Activated CD4-positive, alpha-beta T cell treated with anti-CD3 and anti-CD28 coated beads for 36 hours (primary cell): ENCODE measurements around the gene CELSR1. TPM values are rescaled to one million over a fixed set of nuclear protein-coding genes. Genes with fewer than 3 reads are reported as not detected.

ENCODE experiments used
- ATAC-seq: fragments of 200-7000 bp; cut with Tn5 transposase; one replicate; pipeline ENCODE4 v1.10.0; 2021; ENCODE audit warnings: mild to moderate bottlenecking, moderate library complexity
- CTCF ChIA-PET: fragments of 350-600 bp; sonication (Branson Sonifier 250); formaldehyde crosslinking; loops from one replicate; lab custom pipeline; 2021; ENCODE audit warnings: antibody characterized with exemption; lab: Charles Lee
- POLR2A ChIA-PET: fragments of 350-600 bp; sonication (Branson Sonifier 250); formaldehyde crosslinking; loops from one replicate; lab custom pipeline; 2021; ENCODE audit warnings: antibody characterized with exemption, inconsistent platforms; lab: Charles Lee
- DNase-seq: peaks from one replicate; pipeline ENCODE4 v3.0.0-alpha.2; 2020
- H3K27ac Mint-ChIP-seq: one replicate; pipeline ENCODE4 v1.8.0; 2021; ENCODE audit warnings: mixed read lengths
- H3K27me3 Mint-ChIP-seq: one replicate; pipeline ENCODE4 v1.8.0; 2021; ENCODE audit warnings: mixed read lengths
- H3K36me3 Mint-ChIP-seq: one replicate; pipeline ENCODE4 v1.8.0; 2021; ENCODE audit warnings: low read depth, mixed read lengths
- H3K4me1 Mint-ChIP-seq: one replicate; pipeline ENCODE4 v1.8.0; 2021; ENCODE audit warnings: mixed read lengths
- H3K4me3 Mint-ChIP-seq: one replicate; pipeline ENCODE4 v1.8.0; 2021; ENCODE audit warnings: mild to moderate bottlenecking, moderate library complexity, mixed read lengths
- H3K9me3 Mint-ChIP-seq: one replicate; pipeline ENCODE4 v1.8.0; 2021; ENCODE audit warnings: low read depth, mixed read lengths
- intact Hi-C, 2 experiments: fragments of 100-400 bp; cut with DNase I in 1 of 2; cut with micrococcal nuclease in 1 of 2; formaldehyde crosslinking; loops; one replicate each; pipeline versions ENCODE4 v1.14.2 to v1.15.1; 2022 to 2024; cut with DNase I, micrococcal nuclease
- total RNA-seq, 2 experiments: library from RNA; stranded (reverse); gene quantifications; one replicate each; pipeline ENCODE4 v1.2.3, GENCODE V29; 2021

The CELSR1 gene
- total RNA-seq, 2 experiments from 2014 or later = 0.43 to 0.46 TPM

GRCh38 chr22:46580940-46581537 is 43.6 kb upstream of the CELSR1 start:
- no peaks in the 10 kb centered on the region for H3K27me3 Mint-ChIP-seq

GRCh38 chr22:46579751-46580449 is 42.5 kb upstream of the CELSR1 start:
- no peak overlapping the region for H3K27ac Mint-ChIP-seq
- POLR2A ChIA-PET = no interaction called here
- no peak for ATAC-seq
- no peaks in the 10 kb centered on the region for H3K27me3 Mint-ChIP-seq
- CTCF ChIA-PET = no interaction called here
- no peaks in the 10 kb centered on the region for H3K36me3 Mint-ChIP-seq
- H3K9me3 Mint-ChIP-seq = no peaks in the 10 kb centered on the region
- intact Hi-C loops = loop anchor here (5.0 kb wide), 2 partner anchors 32 to 543 kb away; no protein-coding TSS in a partner anchor
- no peak for DNase-seq
- H3K4me1 Mint-ChIP-seq = peaks cover 38% of the 10 kb centered on the region
- H3K4me3 Mint-ChIP-seq = no peak overlapping the region

More at GRCh38 chr22:46580940-46581537, 43.6 kb upstream of the CELSR1 start:
- DNase-seq (no peak), ATAC-seq (no peak)
- ChIA-PET CTCF (no interaction called here), POLR2A (no interaction called here)
- Mint-ChIP-seq H3K27ac (no peak overlapping the region), H3K36me3 (no peaks in the 10 kb centered on the region), H3K4me3 (no peak overlapping the region), H3K4me1 (peaks cover 32% of the 10 kb centered on the region), H3K9me3 (no peaks in the 10 kb centered on the region)
- intact Hi-C loops = no loop called here

GRCh38 chr22:46578824-46579561 is 41.6 kb upstream of the CELSR1 start:
- ChIA-PET CTCF (interaction anchor here (0.7 kb wide), 1 partner anchor 13 kb away, joined by 3 read pairs; no protein-coding TSS in a partner anchor), POLR2A (no interaction called here)
- no peak for ATAC-seq
- H3K9me3 Mint-ChIP-seq = no peaks in the 10 kb centered on the region
- H3K4me3 Mint-ChIP-seq = peak overlapping the region; percentile 90
- H3K27me3 Mint-ChIP-seq = no peaks in the 10 kb centered on the region
- H3K27ac Mint-ChIP-seq = no peak overlapping the region
- intact Hi-C loops = loop anchor here (5.0 kb wide), 2 partner anchors 33 to 542 kb away; no protein-coding TSS in a partner anchor
- no peak for DNase-seq
- no peaks in the 10 kb centered on the region for H3K36me3 Mint-ChIP-seq
- peaks cover 38% of the 10 kb centered on the region for H3K4me1 Mint-ChIP-seq

DNA sequence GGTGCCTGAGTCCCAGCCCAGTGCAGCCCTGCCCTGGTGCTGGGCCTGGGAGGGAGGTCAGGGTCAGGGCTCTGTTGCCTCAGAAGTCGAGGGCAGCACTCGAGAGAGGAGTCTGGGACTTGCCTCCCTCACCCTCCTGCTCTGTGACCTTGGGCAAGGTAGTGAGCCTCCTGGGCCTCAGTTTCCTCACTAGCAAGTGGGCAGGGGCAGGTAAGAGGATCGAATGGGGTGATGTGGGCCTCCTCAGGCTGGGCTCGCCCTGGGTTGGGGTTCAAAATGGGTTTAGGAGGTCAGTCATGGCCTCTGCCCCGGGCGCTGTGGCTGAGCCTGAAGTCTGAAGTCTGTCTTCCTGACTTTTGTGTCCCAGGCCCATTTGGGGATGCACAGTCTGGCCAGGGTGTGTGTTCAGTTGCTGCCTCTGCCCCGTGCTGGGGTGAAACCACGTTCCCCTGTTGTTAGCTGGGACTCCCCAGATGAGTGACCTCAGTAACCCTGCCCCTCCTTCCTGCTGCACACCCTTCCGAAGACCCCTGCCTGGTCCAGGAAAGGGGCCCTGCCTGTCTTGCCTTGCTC is 40.9 kb upstream of the CELSR1 start:
- ATAC-seq = no peak

DNA sequence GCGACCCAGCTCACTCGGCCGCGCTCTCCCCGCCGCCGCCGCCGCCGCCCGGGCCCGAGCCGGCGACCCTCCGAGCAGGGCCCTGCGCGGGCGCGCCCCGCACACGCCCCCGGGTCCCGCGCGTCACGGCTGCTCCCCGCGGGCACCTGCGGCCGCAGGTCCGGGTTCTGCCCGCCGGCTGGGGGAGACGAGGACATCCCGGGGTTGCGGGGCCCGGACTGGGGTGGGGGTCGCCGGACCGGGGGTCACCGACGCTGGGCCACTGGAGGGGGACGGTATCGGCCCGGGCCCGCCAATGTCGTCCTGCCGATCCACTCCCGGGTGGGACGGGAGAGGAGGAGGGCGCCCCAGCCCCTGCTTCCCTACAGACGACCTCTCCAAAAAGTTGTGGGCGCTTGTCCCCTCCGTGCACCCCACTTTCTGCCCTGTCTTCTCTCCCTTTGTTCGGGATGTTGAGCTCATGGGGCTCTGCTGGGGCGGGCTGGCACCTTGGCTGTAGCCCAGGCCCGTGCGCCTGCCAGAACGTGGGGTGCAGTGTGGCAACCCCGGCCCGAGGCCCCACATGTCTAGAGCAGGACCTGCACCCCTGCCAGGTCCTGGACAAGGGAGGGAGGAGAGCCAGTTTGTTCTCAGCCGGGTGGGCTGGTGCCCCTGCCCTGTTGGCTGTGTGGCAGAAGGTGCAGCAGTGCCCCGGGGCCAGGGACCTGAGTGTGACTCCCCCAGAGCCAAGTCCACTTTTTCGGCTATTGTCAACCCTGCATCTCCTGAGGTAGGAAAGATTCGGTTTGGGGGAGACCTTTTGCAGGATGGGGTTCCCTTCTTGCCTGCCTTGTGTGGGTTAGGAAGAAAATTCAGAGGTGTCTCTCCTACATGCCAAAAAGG is 40.2 kb upstream of the CELSR1 start:
- CTCF ChIA-PET = interaction anchor here (0.7 kb wide), 1 partner anchor 14 kb away, joined by 3 read pairs; no protein-coding TSS in a partner anchor
- H3K36me3 Mint-ChIP-seq = no peaks in the 10 kb centered on the region
- peak overlapping the region; percentile 83 for H3K27ac Mint-ChIP-seq
- ATAC-seq (peak; percentile 17), DNase-seq (peak; percentile 42)
- peak overlapping the region; percentile 90 for H3K4me3 Mint-ChIP-seq
- no peaks in the 10 kb centered on the region for H3K27me3 Mint-ChIP-seq
- peaks cover 38% of the 10 kb centered on the region for H3K4me1 Mint-ChIP-seq
- intact Hi-C loops = loop anchor here (1.0 to 5.0 kb wide), 7 partner anchors 15 to 540 kb away; partner anchors contain the start of gene CERK (in 1 of the 2)
- no peaks in the 10 kb centered on the region for H3K9me3 Mint-ChIP-seq
- POLR2A ChIA-PET = no interaction called here

More for the DNA sequence above, 40.9 kb upstream of the CELSR1 start:
- Mint-ChIP-seq H3K36me3 (no peaks in the 10 kb centered on the region), H3K4me3 (peak overlapping the region; percentile 90), H3K9me3 (no peaks in the 10 kb centered on the region), H3K27me3 (no peaks in the 10 kb centered on the region), H3K4me1 (peaks cover 38% of the 10 kb centered on the region), H3K27ac (no peak overlapping the region)
- ChIA-PET POLR2A (no interaction called here), CTCF (interaction anchor here (0.7 kb wide), 2 partner anchors 14 to 15 kb away, joined by 3 read pairs; no protein-coding TSS in a partner anchor)
- intact Hi-C loops = loop anchor here (5.0 kb wide), 2 partner anchors 34 to 541 kb away; no protein-coding TSS in a partner anchor
- no peak for DNase-seq

DNA sequence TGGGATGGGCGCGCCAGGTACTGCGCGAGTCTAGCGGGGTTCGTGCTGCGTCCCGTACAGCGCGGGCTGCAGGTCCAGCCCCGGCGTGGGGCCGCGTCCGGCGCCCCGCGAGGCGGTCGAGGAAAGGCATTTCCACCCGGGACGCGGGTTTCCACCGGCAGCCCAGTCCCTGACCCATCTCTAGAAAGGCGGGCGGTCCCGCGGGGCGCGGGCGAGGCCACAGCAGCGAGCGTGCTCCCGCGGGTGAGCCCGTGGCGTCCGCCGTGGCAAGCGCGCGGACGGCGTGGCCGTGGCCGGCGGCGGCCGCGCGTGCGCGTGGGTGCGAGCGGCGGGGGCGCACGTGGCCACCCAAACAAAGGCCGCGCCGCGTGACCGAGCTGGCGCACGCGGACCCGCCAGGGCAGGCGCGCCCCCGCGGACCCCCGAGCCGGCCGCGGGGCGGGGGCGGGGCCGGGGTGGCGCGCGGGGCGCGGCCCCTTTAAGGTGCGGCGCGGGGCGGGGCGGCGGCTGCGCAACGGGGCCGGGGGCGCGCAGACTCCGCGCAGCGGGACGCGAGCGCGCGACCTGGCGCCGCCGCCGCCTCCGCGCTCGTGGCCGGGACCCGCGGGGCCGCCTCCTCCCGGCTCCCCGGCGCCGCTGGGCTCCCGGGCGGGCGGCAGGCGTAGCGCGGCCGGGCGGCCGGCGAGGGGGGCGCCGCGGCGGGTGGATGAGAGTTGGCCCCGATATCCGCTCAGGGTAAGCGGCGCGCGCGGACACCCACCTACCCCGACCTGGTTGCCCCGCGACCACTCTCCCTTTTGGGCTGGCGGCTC is 39.3 kb upstream of the CELSR1 start:
- no peak overlapping the region for H3K27ac Mint-ChIP-seq
- CTCF ChIA-PET = no interaction called here
- POLR2A ChIA-PET = no interaction called here
- peak; percentile 72 for DNase-seq
- intact Hi-C loops = loop anchor here (1.0 to 5.0 kb wide), 7 partner anchors 16 to 539 kb away; partner anchors contain the start of gene CERK (in 1 of the 2)
- H3K27me3 Mint-ChIP-seq = no peaks in the 10 kb centered on the region
- peaks cover 38% of the 10 kb centered on the region for H3K4me1 Mint-ChIP-seq
- H3K9me3 Mint-ChIP-seq = peaks cover under 1% of the 10 kb centered on the region
- no peaks in the 10 kb centered on the region for H3K36me3 Mint-ChIP-seq
- peak; percentile 72 for ATAC-seq
- H3K4me3 Mint-ChIP-seq = peak overlapping the region; percentile 73

DNA sequence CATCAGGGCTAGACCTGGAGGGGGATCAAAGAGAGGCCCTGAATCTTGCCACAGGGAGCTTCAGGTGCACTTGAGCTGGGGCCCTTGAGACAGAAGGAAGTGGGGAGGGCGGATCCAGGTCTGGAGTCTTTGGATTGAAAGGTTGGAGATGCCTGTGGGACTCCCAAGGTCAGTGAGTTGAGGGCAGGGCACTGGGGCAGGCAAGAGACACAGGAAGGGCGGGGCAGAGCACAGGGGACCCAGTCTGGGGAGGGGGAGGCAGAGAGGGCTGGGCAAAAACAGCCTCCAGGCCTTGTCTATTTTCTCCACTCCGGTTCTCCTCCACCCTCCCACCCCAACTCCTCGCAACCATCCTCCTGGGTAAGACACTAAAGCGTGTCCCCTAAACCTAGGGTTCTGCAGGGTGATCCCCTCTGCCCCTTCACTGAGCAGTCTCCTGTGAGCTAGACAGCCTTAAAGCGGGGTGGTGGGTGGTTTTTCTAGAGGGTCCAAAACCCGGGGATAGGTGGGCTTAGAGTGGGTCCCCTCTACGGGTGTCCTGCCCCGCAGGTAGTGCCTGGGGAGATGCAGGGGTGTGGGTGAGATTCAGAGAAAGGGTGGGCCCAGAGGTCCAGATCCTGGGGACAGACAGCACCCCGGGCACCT is 38.6 kb upstream of the CELSR1 start:
- DNase-seq = peak; percentile 11
- intact Hi-C loops = loop anchor here (2.0 to 5.0 kb wide), 3 partner anchors 36 to 539 kb away; no protein-coding TSS in a partner anchor
- H3K36me3 Mint-ChIP-seq = no peaks in the 10 kb centered on the region
- no peaks in the 10 kb centered on the region for H3K27me3 Mint-ChIP-seq
- peaks cover 32% of the 10 kb centered on the region for H3K4me1 Mint-ChIP-seq
- H3K4me3 Mint-ChIP-seq = peak overlapping the region; percentile 73
- no peak for ATAC-seq
- ChIA-PET POLR2A (no interaction called here), CTCF (interaction anchor here (0.6 kb wide), 1 partner anchor 12 kb away, joined by 3 read pairs; no protein-coding TSS in a partner anchor)
- peaks cover 7% of the 10 kb centered on the region for H3K9me3 Mint-ChIP-seq
- peak overlapping the region; percentile 55 for H3K27ac Mint-ChIP-seq

DNA sequence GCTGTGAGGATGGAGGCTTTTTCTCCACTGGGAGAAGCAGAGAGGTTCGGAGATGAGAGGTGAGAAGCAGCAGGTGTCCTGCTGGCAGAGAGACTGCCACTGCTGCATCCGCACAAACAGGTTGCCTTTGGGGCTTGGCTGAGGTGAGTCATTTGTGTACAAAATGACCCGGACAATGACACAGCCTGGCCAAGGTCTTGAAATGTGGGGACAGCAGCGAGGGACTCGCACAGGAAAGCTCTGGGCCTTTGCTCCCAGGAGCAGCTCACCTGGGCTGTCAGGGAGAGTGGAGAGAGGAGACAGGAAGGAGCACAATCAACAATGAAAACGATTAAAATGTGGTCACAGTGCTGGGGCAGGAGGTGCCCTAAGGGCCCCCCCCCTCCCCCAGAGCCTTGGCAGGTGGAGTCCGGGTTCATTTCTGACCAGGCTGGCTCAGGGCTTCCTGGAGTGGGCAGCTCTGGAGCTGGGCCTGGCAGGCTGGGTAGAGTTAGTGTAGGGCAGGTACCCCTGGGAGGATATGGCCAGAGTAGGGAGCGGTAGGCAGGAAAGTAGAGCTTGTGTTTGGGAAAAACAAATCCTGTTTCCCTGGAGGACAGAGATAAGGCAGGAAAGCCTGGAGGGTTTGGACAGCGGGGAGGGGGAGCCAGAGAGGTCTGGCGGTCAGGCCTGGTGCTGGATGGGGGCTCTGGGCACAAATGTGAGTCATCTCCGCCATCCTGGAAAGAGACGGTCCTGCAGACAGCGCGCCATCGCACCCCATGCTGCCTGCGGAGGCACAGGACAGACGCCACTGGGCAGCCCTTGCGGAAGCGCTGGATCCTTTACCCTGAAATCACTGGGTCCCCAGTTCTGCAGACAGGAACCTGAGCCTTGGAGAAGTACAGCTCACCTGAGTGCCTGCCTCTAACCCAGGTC is 37.8 kb upstream of the CELSR1 start:
- Mint-ChIP-seq H3K27ac (no peak overlapping the region), H3K27me3 (no peaks in the 10 kb centered on the region), H3K9me3 (peaks cover 9% of the 10 kb centered on the region), H3K36me3 (no peaks in the 10 kb centered on the region), H3K4me3 (peak overlapping the region; percentile 73), H3K4me1 (peaks cover 31% of the 10 kb centered on the region)
- CTCF ChIA-PET = interaction anchor here (0.6 to 0.7 kb wide), 2 partner anchors 12 to 228 kb away, joined by 3 read pairs; no protein-coding TSS in a partner anchor
- DNase-seq (peak; percentile 5), ATAC-seq (no peak)
- POLR2A ChIA-PET = no interaction called here
- intact Hi-C loops = loop anchor here (5.0 kb wide), 2 partner anchors 37 to 538 kb away; no protein-coding TSS in a partner anchor
